GM12873 (cell line): Measurements from ENCODE around the gene SERGEF.

Experiments
- TF ChIP-seq, protein P1 (sequence below): IDR thresholded peaks from 2 replicates; pipeline ENCODE4 v1.5.1; 2012; ENCODE audit warnings: low read depth, mild to moderate bottlenecking, moderate library complexity, low read length, control low read depth; ENCODE audit not compliant: insufficient read depth; ENCODE audit errors: missing control alignments

Gene SERGEF

DNA sequence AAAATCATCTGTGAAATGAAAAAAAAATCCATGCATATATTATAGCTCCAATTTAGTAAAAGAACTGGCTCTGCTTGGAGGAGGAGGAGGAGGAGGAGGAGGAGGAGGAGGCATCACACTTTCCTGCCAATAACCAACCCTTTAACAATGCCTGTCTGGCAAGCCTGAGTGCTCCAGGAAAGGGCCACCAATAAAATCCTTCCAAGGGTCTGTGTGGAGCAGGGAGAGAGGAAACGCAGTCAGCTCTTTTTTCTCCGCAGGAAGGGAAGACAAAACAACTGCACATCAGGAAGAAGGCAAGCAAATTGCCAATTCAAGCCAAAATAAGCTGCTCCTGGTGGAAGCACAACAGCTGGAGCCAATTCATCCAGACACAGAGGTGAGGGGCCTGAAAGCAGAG is 139.3 kb downstream of the SERGEF start:
- TF ChIP-seq, protein P1, sequence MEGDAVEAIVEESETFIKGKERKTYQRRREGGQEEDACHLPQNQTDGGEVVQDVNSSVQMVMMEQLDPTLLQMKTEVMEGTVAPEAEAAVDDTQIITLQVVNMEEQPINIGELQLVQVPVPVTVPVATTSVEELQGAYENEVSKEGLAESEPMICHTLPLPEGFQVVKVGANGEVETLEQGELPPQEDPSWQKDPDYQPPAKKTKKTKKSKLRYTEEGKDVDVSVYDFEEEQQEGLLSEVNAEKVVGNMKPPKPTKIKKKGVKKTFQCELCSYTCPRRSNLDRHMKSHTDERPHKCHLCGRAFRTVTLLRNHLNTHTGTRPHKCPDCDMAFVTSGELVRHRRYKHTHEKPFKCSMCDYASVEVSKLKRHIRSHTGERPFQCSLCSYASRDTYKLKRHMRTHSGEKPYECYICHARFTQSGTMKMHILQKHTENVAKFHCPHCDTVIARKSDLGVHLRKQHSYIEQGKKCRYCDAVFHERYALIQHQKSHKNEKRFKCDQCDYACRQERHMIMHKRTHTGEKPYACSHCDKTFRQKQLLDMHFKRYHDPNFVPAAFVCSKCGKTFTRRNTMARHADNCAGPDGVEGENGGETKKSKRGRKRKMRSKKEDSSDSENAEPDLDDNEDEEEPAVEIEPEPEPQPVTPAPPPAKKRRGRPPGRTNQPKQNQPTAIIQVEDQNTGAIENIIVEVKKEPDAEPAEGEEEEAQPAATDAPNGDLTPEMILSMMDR, result no peak

- TF ChIP-seq, protein P1, result no peak
These were observed 145.5 kb downstream of the SERGEF start for GRCh38 chr11:17867341-17867740.

- TF ChIP-seq, protein P1, result no peak
These were observed 146.9 kb downstream of the SERGEF start for GRCh38 chr11:17865765-17866428.

GRCh38 chr11:17864478-17864941 is 148.3 kb downstream of the SERGEF start:
- TF ChIP-seq, protein P1, result peak; percentile 72

DNA sequence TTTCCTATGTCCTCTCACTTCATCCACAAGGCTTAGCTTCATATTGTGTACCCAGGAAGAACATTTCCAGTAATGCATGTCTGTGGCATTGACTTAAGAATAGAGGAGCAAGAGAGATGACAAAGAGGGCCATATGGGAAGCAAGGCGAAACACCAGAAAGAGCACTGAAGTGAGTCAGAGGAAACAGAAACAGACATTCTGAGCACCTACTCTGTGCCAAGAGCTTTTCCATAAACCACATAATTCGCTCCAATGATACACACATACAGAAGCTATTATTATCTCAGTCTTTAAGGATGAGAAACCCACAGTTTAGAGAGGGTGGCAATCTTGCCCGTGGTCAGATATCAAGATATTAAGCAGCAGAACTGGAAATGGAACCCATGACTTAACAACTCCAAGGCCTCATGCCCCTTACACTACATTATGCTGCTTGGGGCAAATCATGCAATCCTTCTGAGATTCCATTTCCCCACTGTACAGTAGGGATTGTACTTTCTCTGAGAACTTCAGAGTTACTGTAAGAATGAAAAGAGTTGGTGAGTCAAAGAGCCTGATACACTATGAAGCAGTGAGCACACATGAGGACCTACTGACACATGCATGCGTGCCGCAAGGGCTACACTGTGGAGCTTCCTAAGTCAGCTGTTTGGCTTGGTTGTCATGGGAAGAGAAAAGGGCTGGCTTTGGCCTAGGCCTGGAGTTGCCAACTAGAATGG is 151.7 kb downstream of the SERGEF start:
- TF ChIP-seq, protein P1, result no peak

DNA sequence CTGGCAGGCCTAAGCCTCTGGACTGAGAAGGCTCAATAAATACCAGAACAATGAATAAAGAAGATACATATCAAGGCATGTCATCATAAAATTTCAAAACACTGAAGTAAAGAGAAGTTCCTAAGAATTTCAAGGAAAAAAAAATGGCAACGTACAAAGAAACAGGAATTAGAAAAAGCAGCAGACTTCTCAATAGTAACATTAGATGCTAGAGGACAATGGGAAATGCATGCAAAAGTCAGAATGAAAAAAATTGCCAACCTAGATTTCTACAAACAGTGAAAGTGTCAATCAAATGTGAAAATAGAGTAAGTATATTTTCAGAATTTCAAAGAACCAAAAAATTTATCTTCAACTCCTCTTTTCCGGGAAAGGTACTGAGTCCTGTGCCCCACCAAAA is 153.3 kb downstream of the SERGEF start:
- TF ChIP-seq, protein P1, result no peak

DNA sequence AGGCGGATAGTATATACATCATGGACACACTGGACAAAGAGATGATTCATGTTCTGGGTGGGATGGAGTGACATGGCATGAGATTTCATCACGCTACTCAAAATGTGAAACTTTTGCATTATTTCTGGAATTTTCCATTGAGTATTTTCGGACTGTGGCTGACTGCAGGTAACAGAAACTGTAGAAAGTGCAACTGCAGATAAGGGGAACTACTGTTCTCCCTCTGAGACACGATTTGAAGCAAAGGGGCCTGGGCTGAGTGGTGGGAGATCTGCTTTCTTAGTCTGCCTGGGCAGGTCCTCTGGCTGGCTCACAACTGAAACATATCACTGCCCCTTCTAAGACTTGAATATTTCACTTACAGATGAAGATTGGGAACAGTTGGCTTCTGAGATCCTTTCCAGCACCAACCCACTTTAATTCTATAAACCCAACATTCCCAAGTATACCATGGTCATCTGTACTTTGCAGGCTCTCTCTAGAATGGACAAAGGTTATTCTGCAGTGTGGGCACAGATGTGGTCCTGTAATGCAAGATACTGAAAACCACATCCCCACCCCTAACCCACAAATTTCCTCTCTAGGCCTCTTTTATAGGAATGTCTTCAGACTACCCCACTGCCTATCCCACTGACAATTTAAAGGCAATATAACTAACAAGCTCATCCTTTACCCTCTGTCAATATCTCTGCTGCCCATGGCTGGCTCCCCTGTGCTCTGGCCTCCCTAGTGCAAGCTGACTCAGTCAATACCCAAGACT is 157.1 kb downstream of the SERGEF start:
- TF ChIP-seq, protein P1, result no peak
